ENCODE data around the gene MAPK1.

DNA sequence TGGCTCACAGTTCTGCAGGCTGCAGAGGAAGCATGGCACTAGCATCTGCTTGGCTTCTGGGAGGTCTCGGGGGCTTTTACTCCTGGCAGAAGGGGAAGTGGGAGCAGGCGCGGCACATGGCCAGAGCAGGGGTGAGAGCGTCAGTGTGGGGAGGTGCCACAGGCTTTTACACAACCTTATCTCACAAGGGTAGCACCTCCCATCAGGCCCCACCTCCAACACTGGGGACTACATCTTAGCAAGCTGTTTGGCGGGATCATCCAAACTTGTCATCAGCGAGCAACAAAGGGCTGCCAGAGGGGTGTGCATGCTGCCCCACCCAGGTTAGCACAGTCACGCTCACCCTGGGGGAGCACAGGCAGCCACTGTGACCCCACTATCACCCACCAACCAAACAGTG, 112.9 kb downstream of the MAPK1 start:
- no peak for TF ChIP-seq CTCF (IDR thresholded peaks at IDR 0.05)
- no peak for TF ChIP-seq SIN3A (IDR thresholded peaks at IDR 0.05; ENCODE audit: borderline replicate concordance, insufficient read depth, low read depth, low read length)
- no peak for TF ChIP-seq POLR2AphosphoS5 (IDR thresholded peaks at IDR 0.05; ENCODE audit: low read depth, low read length)
